Left kidney (tissue), 2 donors: Measurements from ENCODE around the gene FAM124A. TPM values are rescaled to one million over a fixed set of nuclear protein-coding genes. Genes with fewer than 3 reads are reported as not detected.

Experiments used
- DNase-seq: peaks from one replicate; pipeline ENCODE4 v3.0.0-alpha.2; 2013
- polyA plus RNA-seq: library from polyadenylated mRNA; unstranded; fragments of 120-200 nt; gene quantifications from one replicate; pipeline ENCODE4 v1.2.1, GENCODE V29; 2013; ENCODE audit not compliant: insufficient read length

Gene FAM124A
- polyA plus RNA-seq, 1 donor = 4.8 TPM

GRCh38 chr13:51240178-51240577, 18.0 kb downstream of the FAM124A start:
- DNase-seq = no peak

DNA sequence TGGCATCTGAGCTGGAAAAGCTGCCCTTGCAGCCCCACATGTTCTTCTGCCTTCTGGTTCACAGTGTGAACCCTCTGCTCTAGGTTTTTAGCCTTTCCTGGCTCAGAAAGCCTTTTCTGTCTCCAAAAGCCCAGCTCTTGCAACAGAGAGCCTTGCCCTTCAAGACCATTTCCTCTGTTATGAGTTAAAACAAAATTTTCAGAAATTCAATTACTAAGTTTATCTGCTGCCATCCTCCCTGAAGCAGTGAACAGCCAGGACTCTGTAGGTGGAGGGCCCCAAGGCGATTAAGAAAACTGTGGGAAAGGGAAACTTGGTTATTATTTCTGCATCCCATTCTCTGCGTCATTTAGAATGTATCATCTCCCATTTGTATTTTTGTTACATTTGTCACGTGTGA, 18.8 kb downstream of the FAM124A start:
- no peak for DNase-seq

DNA sequence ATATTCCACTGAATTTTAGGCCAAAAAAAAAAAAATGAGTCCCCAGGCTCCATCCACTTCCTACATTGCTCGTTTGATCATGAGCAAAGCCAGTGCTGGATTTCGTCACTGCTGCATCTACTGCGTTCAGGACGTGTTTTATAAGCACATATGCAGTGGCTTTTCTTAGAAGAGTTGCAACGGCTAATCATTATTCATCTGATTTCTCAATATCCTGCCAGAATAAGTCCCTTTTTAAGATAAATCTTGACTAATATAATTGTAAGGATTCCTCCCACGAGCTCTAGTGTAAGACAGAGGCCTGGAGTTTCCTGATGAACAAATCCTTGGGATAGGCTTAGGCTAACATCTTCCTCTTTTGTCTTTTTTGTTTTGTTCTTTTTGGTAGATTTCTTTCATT, 19.5 kb downstream of the FAM124A start:
- DNase-seq = no peak

DNA sequence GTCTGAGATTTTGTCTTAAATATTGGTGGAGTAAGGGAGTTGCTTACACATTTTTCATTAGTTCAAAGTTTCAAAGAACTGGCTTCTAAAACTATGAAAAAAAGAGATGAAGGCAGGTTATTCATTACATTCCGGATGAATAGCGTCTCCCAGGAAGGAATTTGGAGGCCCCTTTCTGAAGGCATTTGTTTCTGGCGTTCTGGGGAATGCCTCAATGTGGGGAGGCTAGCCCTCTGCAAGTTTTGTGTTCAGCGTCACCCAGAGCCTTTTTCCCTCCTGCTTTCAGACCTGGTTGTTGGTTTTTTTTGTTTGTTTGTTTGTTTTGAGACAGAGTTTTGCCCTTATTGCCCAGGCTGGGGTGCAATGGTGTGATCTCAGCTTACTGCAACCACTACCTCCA, 21.0 kb downstream of the FAM124A start:
- no peak for DNase-seq

DNA sequence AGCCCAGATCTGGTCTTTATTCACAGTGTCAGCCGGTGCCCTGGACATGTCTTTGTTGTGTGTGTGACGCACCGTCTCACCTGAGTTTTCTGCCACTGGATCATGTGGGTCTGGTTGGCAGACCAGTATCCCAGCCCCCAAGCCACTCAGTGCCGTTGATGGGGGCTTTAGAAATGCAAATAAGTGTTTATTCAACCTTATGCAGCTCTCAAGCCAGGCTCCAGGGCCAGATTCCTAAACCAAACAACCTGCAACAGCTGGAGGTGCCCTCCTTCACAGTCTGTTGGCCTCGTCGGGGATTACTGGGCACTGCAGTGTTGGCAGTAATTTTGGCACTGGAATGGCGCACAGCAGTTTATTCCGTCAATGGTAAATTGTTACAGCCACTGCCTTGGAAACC, 21.6 kb downstream of the FAM124A start:
- DNase-seq = no peak

DNA sequence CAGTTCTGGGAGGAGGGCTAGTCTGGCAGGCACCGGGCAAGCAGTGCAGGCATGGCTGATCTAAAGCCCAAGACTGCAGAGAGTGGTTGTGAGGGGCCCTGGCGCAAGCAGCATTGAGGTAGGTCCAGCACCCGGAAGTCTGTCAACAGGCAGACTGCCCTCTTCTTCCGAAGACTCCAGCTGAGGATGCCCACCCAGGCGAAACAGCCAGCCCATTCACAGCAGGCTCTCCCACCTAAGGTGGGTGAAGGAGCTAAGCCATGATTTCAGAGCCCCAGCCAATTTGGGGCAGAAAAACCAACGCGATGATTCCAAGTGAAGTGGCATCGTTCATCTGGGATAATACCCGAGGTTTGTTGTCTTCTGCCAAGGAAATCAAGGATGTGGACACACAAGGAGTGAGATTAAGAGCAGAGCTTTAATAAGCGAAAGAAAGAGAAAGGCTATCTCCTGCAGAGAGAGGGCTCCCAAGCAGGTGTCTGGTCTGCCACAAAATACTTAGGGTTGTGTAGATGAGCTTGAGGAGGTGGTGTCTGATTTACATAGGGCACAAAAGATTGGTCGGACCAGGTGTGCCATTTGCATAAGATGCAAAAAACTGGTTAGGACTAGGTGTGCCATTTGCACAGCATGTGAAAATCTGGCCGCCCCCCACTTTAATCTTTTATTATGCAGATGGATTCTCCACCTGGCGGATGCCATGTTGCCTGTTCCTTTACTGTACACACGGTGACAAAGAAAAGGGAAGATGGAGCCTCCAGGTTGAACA, 22.6 kb downstream of the FAM124A start:
- DNase-seq = no peak

- no peak for DNase-seq
Measured at GRCh38 chr13:51245583-51245982, 23.4 kb downstream of the FAM124A start.

DNA sequence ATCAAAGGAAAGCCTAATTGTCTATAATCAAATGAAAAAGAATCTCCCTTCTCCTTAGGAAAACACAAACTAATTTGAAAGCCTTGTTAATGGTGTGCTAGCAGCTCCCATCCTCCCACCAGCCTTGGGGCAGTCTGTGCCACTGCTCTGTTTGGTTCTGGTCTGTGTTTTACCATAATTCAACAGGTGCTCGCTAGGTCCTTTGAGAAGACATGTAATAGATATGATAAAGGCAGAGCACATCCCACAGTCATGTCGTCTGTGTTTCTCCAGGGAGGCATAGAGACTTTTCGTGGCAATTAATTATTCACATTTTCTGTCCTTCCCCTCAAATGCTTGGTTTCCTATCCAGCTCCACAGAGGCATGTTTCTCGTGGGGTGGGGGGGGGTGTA, 23.8 kb downstream of the FAM124A start:
- no peak for DNase-seq

- DNase-seq = peak; percentile 67
Measured at GRCh38 chr13:51246418-51247277, 24.4 kb downstream of the FAM124A start.

DNA sequence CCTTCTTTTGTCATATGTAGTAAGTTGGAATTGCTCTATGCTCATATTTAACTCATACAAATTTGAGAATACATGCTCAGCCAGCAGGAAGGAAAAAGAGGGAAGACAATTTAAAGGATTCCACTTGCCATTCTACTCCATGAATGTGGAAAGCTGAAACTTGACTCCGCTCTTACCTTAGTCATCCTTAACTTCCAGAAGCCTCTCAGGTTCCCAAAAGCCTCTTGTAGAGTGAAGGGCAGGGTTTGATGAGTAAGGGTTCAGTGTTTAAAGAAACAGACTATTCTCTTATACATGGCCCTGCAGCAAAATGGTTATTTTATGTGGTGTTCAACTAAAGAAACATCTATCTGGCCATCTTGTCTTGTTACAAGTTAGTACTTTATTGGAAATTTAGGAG, 27.1 kb downstream of the FAM124A start:
- DNase-seq = no peak

DNA sequence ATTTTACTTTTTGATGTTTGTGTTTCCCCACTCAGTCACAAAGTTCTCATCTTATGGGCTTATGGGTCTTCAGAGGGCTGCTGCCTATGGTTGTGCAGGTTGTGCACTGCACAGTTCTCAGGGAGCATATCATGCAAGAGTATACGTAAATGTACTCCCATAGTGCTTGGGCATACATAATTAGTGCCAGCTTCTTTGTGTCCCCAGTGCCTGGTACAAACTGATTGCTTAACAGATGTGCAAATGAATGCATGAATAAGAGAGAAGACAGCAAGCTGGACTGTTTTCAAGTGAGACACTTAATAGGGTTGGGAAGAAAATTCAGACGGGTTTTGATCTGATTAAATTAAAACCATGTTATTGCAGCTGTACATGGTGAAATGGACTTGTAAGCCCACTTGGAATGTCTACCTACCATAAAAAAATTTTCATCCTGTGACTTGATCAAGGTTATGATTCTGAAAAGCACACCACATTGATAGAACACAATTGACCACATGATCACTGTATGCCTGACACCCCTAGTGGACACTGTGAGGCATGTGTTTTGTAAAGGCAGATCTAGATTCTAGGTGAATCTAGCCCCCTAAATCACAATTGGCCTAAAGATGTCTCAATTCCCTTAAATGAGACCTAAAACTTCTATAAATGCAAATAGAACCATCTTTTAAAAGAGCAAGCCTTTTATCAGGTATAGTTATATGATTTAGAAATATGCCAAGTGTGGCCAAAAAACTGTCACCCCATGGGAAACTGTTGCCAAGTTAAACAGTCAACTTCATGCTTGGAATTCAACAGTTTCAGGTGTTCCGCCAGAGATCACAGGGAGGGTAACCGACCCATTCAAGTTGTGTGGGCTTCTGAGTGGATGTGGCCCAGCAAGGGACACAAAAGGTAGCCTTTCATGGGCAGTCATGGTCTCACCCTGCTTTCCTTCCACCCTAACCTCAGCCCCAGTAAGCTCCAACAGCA, 27.9 kb downstream of the FAM124A start:
- no peak for DNase-seq

GRCh38 chr13:51251480-51251879, 29.3 kb downstream of the FAM124A start:
- DNase-seq = no peak

GRCh38 chr13:51252954-51253532, 30.8 kb downstream of the FAM124A start:
- no peak for DNase-seq

DNA sequence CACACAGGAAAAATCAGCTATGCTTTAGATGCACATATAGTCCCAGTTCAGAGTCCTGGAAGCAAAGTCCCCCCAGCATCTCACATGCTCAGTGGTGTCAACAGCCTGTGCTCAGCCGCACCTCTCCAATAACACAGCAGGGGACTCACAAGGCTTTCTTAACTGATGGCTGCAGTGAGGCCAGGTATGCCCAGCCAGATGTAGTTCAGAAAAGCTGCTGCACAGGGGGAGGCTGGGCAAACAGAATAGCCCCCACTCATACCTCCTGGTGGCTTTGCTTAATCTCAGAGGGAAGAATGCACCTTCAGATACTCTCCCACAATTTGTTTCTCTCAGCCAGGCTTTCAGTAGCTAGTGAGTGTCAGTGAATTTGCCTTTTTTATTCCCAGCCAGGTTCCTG, 33.4 kb downstream of the FAM124A start:
- DNase-seq = no peak

- DNase-seq = no peak
Measured at GRCh38 chr13:51257187-51257586, 35.0 kb downstream of the FAM124A start.

GRCh38 chr13:51258612-51259548, 36.7 kb downstream of the FAM124A start:
- DNase-seq = peak; percentile 50

GRCh38 chr13:51260154-51260553, 38.0 kb downstream of the FAM124A start:
- no peak for DNase-seq

DNA sequence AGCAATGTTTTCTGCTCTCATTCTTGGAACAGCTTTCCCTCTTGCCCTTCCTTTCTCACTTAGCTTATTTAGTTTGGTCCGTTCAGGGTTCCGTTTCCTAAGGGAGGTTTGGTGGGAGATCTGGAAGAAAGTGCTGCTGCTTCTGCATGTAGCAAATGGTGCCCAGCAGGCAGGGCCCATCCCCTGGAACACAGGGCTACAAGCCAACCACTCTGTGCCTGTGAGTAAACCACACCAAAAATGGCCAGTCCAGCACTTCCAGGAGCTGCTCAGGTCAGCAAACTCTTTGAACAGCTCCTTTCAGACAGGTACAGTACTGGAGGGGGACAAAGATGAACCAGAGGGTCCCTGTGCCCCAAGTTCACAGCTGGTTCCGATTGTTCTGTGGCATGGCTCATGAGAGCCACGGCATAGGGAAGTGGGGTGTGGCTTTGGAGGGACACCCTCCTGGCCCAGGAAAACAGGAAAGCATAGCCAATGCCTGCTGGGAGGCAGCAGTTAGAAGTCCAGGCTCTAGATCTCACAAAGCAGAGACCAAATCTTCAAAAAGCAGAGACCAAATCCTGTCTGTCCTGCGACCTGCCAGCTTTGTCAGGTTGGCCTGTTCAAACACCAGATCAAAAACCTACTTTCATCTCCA, 39.5 kb downstream of the FAM124A start:
- DNase-seq = no peak

DNA sequence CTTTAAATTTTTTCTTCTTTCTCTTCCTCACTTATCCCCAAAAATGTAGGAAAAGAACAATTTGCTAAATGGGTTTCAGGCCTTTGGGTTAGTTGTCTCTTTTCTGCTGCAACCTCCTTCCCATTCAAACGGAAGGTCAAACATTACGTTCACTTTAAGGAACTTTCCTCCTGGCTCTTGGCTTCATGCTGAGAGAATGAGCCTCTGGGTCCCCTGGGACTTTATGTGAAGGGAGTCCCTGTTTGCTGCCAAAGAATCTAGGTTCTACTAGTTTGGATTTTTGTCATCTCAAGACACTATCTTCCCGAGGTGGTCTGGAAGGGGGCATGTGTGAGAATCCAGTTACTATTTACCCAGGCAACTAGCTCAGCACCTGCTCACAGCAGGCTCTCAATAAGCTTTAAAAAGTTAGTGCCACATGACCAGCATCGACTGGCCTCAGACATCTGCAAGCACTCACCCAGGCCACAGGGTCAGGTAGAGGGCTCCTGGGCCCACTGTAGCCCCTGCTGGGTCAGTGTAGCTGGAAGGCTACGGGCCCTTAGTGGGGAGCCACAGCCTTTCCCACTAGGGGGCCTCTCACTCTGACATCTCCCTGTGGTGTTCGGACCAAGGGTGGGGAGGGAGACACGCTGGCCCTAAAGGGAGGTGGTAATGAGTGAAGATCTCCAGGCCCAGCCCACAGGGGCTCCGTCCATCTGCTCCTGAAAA, 40.5 kb downstream of the FAM124A start:
- no peak for DNase-seq

DNA sequence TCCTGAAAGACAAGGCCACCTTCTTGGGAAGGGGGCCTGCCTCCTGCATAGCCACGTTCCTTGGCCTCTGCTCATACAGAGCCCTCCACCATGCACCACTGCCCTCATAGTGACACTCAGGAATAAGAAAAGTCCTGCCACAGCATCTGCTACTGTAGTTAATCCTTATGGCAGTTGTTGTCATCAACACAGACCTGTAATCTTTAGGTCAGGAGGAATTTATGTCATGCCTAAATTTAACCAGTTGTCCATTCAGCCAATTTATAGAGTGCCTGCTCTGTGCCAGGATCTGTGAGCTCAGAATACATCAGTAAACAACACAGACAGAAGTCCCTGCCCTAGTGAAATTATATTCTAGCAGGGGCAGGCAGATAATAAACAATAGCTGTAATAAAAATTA, 44.4 kb downstream of the FAM124A start:
- no peak for DNase-seq
